Nephron progenitor cell (in vitro differentiated cells): ENCODE measurements around the gene DPM2.

Experiments
- DNase-seq: peaks from one replicate; pipeline ENCODE4 v3.0.0; 2021
- H3K27ac Mint-ChIP-seq: 2 replicates; pipeline ENCODE4 v1.8.0; 2021; ENCODE audit warnings: mild to moderate bottlenecking, moderate library complexity, mixed read lengths
- H3K27me3 Mint-ChIP-seq: 2 replicates; pipeline ENCODE4 v1.8.0; 2021; ENCODE audit warnings: mild to moderate bottlenecking, low read depth, mixed read lengths; ENCODE audit not compliant: poor library complexity
- H3K36me3 Mint-ChIP-seq: 2 replicates; pipeline ENCODE4 v1.8.0; 2021; ENCODE audit warnings: low read depth, mixed read lengths
- H3K4me1 Mint-ChIP-seq: 2 replicates; pipeline ENCODE4 v1.8.0; 2021; ENCODE audit warnings: mixed read lengths
- H3K4me3 Mint-ChIP-seq: 2 replicates; pipeline ENCODE4 v1.8.0; 2021; ENCODE audit warnings: mild to moderate bottlenecking, moderate library complexity, mixed read lengths
- H3K9me3 Mint-ChIP-seq: 2 replicates; pipeline ENCODE4 v1.8.0; 2021; ENCODE audit warnings: mild to moderate bottlenecking, moderate library complexity, mixed read lengths
- TF ChIP-seq, protein P1 (sequence below): fragments of 200-600 bp; sonication (generic); IDR thresholded peaks from 2 replicates; pipeline ENCODE4 v1.5.0; 2021; ENCODE audit warnings: antibody characterized with exemption

DPM2 gene

DNA sequence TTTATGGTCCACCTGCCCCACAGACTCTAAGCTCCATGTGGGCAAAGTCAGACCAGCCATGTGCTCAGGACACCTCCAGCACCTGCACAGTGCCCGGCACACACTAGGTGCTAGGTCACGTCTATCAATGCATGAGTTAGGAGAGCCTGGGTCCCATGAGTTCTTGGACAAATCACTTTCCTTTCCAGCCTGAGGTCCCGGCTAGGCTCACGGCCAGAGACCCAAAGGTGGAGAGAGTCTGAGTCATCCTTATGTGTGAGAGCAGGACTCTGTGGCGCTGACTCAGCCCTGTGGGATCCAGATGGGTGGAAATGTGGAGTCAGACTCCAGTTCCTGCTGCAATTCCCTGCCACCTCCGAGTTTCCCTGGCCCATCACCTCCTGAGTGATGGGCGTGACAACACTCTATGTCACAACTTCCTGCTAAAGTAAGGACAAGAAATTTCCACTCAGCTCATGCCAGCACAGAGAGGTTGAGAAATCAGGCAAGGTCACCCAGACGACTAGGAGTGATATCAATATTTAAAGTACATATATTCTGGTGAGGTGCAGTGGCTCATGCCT, 18.3 kb downstream of the DPM2 start:
- no peak for DNase-seq
- Mint-ChIP-seq H3K27me3 (peaks cover 42% of the 10 kb centered on the region), H3K4me3 (no peak overlapping the region), H3K9me3 (no peaks in the 10 kb centered on the region), H3K36me3 (no peaks in the 10 kb centered on the region), H3K27ac (no peak overlapping the region), H3K4me1 (peaks cover 29% of the 10 kb centered on the region)
- TF ChIP-seq, protein P1, sequence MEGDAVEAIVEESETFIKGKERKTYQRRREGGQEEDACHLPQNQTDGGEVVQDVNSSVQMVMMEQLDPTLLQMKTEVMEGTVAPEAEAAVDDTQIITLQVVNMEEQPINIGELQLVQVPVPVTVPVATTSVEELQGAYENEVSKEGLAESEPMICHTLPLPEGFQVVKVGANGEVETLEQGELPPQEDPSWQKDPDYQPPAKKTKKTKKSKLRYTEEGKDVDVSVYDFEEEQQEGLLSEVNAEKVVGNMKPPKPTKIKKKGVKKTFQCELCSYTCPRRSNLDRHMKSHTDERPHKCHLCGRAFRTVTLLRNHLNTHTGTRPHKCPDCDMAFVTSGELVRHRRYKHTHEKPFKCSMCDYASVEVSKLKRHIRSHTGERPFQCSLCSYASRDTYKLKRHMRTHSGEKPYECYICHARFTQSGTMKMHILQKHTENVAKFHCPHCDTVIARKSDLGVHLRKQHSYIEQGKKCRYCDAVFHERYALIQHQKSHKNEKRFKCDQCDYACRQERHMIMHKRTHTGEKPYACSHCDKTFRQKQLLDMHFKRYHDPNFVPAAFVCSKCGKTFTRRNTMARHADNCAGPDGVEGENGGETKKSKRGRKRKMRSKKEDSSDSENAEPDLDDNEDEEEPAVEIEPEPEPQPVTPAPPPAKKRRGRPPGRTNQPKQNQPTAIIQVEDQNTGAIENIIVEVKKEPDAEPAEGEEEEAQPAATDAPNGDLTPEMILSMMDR, result no peak

DNA sequence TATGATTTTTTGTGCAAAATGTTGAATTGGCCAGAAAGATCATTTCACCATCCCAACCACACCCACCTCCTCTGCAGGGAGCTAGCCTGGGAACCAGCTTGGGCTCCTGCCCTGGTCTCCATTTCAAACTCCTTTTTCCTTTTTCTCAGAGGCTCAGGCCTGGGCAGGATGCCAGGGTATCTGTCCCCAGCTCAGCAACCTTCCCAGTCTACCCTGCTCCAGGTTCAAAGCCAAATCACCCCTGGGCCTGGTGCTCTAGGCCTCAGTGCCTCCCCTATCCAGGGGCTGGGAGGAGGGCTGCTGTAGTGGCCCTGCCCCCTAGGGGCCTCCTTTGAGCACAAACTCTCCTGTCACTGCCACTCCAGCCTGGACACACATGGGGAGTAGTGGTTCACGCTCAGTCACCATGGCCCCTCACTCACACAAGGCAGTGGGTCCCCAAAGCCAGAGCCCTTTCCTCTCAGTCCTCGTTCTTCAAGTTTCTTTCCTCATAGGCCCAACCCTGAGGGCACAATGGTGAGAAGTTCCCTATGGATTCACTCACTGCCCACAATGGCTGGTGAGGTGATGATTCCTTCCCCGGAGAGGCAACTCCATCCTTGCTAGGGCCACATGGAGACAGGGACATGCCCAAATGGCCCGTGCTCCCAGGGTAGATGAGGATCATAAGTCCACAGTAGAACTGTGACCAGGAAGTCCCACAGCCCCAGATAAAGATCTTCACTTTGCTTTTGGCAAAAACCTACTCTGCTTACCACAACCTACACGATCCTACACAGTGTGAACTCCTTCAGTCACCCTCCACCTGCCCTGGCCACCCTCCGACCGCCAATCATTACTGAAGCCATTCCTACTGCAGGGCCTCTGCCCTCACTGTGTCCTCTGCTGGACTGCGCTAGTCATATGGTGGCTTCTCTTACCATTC, 19.2 kb downstream of the DPM2 start:
- TF ChIP-seq, protein P1, result peak; percentile 8
- H3K36me3 Mint-ChIP-seq, result no peaks in the 10 kb centered on the region
- H3K9me3 Mint-ChIP-seq, result no peaks in the 10 kb centered on the region
- peaks cover 37% of the 10 kb centered on the region for H3K27me3 Mint-ChIP-seq
- no peak for DNase-seq
- no peak overlapping the region for H3K4me3 Mint-ChIP-seq
- no peak overlapping the region for H3K27ac Mint-ChIP-seq
- peaks cover 29% of the 10 kb centered on the region for H3K4me1 Mint-ChIP-seq

DNA sequence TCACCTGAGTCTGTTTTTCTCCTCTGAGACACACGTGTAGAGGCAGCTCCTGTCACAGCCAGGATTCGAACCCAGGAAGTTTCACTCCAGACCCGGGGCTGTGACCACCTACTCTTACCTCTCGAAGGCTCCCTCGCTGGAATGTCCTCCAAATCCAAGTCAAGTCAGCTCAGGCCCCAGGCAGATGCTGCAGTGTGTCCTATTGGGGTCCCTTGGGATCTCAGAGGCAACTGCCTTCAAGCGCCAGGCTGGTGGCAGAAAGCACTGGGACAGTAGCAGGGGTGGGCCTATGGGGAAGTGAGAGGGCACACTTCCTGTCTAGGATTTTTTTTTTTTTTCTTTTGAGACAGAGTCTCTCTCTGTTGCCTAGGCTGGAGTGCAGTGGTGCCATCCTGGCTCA, 20.1 kb downstream of the DPM2 start:
- Mint-ChIP-seq H3K9me3 (no peaks in the 10 kb centered on the region), H3K4me1 (peaks cover 29% of the 10 kb centered on the region), H3K27ac (no peak overlapping the region), H3K4me3 (no peak overlapping the region), H3K27me3 (peaks cover 32% of the 10 kb centered on the region), H3K36me3 (no peaks in the 10 kb centered on the region)
- no peak for DNase-seq
- TF ChIP-seq, protein P1, result no peak

DNA sequence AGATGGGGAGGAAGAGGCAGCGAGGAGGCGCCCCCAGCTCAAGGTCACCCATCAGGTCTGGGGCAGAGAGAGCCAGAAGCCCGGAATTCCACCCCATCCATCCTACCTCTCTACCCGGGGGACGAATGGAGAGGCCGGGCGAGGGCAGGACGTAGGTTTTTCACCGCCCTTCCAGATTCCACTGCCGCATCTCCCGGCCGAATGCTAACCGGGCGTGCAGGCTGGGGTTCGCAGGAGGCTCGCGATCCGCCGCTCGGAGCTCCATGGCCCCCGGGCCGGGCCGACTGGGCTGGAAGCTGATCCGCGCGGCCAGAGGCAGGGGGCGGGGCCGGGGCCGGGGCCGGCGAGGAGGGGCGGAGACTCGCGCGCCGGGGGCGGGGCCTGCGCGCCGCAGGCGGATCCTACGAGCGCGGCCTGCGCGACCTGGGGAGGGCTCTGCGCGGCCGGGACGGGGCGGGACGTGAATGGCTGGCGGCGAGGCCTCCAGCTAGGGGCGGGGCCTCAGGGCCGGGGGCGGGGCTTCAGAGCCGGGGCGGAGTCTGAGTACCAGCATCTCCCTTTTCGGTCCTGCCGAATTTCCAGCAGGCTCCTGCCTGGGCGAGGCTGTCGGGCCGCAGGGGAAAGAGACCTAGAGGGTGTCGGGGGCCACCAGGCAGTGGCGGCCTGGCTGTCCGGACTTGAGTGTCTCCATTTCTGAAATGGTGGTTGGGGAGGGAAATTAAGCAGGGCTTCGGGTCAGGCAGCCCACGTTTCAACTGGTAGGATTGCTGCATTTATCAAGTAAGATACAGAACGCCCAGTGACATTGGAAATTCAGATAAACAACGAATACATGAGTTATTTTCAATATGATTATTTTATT, 20.7 kb downstream of the DPM2 start, which contains the start of gene ST6GALNAC4:
Gene ST6GALNAC4 (minus strand): TSS at position 322 of the 862 bp plus-strand sequence. CDS start 622 bp downstream, outside the sequence.
- Mint-ChIP-seq H3K9me3 (no peaks in the 10 kb centered on the region), H3K27me3 (peaks cover 25% of the 10 kb centered on the region), H3K36me3 (no peaks in the 10 kb centered on the region), H3K27ac (no peak within 1 kb of the TSS), H3K4me1 (peaks cover 29% of the 10 kb centered on the region), H3K4me3 (peak within 1 kb of the TSS; percentile 80)
- peak; percentile 98 for DNase-seq
- TF ChIP-seq, protein P1, result no peak

DNA sequence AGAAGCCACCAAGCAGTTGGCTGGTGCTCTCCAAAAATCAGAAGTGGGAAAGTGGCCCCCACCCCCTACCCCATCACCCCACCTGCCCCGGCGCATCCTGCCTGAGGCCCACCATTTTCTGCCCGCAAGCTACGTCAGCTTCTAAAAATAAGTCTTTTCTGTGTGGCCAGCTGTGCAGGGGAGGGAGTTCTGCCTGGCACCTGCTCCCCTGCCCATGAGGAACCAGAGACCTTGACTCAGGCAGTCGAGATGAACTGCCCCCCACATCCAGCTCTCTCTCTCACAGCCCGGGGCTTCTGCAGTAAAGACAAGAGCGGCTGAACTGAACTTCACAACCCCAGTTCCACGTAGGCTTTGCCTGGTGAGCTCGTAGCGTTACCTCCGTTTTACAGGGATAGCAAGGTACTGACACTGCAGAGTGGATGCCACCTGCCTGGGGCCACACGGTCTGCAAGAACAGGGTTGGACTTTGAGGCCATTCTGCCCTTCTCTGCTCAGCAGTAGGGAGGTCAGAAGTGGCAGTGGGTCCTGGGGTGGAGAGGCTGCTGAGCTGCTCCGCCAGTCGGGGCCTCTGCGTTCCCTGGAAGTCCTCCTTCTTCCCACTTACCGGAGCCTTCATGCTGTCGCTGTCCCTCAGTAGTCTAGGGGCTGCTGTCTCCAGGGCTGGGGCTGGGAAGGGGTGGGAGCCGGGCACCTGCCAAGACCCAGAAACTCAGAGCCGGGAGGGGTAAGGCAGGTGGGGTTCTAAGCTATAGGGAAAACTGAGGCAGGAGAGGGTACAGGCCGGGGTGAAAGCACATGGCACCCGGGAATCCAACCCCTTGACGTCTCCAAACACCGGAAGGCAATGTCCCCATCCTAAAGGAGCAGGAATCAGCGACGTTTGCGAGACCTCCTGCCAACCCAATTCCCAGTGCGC, 21.6 kb downstream of the DPM2 start:
- DNase-seq, result no peak
- Mint-ChIP-seq H3K4me3 (peak overlapping the region; percentile 80), H3K36me3 (peaks cover 2% of the 10 kb centered on the region), H3K27me3 (peaks cover 17% of the 10 kb centered on the region), H3K9me3 (no peaks in the 10 kb centered on the region), H3K27ac (no peak overlapping the region), H3K4me1 (peaks cover 34% of the 10 kb centered on the region)
- TF ChIP-seq, protein P1, result no peak
